Measurements from ENCODE around the gene TRAIP. TPM values are rescaled to one million over a fixed set of nuclear protein-coding genes. Genes with fewer than 3 reads are reported as not detected.

The TRAIP gene
- total and polyA plus RNA-seq, 4 donors: 0.63 to 3.1 (median 1.8) TPM

Small RNA genes lying within 50 kb of the gene (microRNA-seq; reads per million reads assigned to microRNA genes)
- 0 to 0.99 reads per million in 2 donors for gene MIR5193

Other genes with a start within 250 kb of the TRAIP start
- gene APEH, start 182.2 kb downstream of the TRAIP start, total RNA-seq: 10 to 100 TPM; 51.7 to 53.6 TPM
- gene APEH, start 182.2 kb downstream of the TRAIP start, polyA plus RNA-seq: 10 to 100 TPM; 30.3 to 47.2 TPM
- gene MST1, start 167.1 kb downstream of the TRAIP start, total RNA-seq: 10 to 100 TPM in 1 of 2 donors, 1 to 10 TPM in 1; 5.3 to 16.9 TPM
- 10 to 100 TPM in 1 of 2 donors, 1 to 10 TPM in 1; 4.5 to 64.7 TPM for gene MST1, start 167.1 kb downstream of the TRAIP start, polyA plus RNA-seq
- 10 to 100 TPM; 34.7 to 38.1 TPM for gene RNF123, start 167.0 kb downstream of the TRAIP start, total RNA-seq
- gene RNF123, start 167.0 kb downstream of the TRAIP start, polyA plus RNA-seq: 10 to 100 TPM; 12.5 to 29.8 TPM
- gene AMIGO3, start 136.9 kb downstream of the TRAIP start, total RNA-seq: not detected
- gene AMIGO3, start 136.9 kb downstream of the TRAIP start, polyA plus RNA-seq: 1 to 10 TPM in 1 of 2 donors, not detected in 1; 1.1 TPM
- 10 to 100 TPM; 29.2 to 39.6 TPM for gene GMPPB, start 132.6 kb downstream of the TRAIP start, total RNA-seq
- 10 to 100 TPM; 13.4 to 24.6 TPM for gene GMPPB, start 132.6 kb downstream of the TRAIP start, polyA plus RNA-seq
- gene IP6K1, start 70.0 kb downstream of the TRAIP start, total RNA-seq: 10 to 100 TPM; 36.5 to 40.2 TPM
- gene IP6K1, start 70.0 kb downstream of the TRAIP start, polyA plus RNA-seq: 10 to 100 TPM in 1 of 2 donors, 1 to 10 TPM in 1; 9.4 to 19.5 TPM
- 1 to 10 TPM in 1 of 2 donors, under 1 TPM in 1; 0.26 to 1.1 TPM for gene CDHR4, start 56.7 kb downstream of the TRAIP start, total RNA-seq
- 1 to 10 TPM in 1 of 2 donors, not detected in 1; 5.0 TPM for gene CDHR4, start 56.7 kb downstream of the TRAIP start, polyA plus RNA-seq
- 1 to 10 TPM; 5.5 to 8.8 TPM for gene INKA1, start 53.3 kb downstream of the TRAIP start, total RNA-seq
- gene INKA1, start 53.3 kb downstream of the TRAIP start, polyA plus RNA-seq: 10 to 100 TPM; 12.1 to 12.2 TPM
- gene UBA7, start 42.6 kb downstream of the TRAIP start, total RNA-seq: 100 to 1,000 TPM in 1 of 2 donors, 10 to 100 TPM in 1; 45.2 to 102 TPM
- 100 to 1,000 TPM in 1 of 2 donors, 10 to 100 TPM in 1; 34.7 to 199 TPM for gene UBA7, start 42.6 kb downstream of the TRAIP start, polyA plus RNA-seq
- gene CAMKV, start 13.3 kb upstream of the TRAIP start, total RNA-seq: not detected
- not detected for gene CAMKV, start 13.3 kb upstream of the TRAIP start, polyA plus RNA-seq
- gene MST1R, start 47.3 kb upstream of the TRAIP start, total RNA-seq: 10 to 100 TPM in 1 of 2 donors, 1 to 10 TPM in 1; 2.7 to 13.1 TPM
- gene MST1R, start 47.3 kb upstream of the TRAIP start, polyA plus RNA-seq: 1 to 10 TPM; 7.4 to 7.6 TPM
- gene MON1A, start 73.2 kb upstream of the TRAIP start, total RNA-seq: 1 to 10 TPM; 7.5 to 9.6 TPM
- 10 to 100 TPM in 1 of 2 donors, 1 to 10 TPM in 1; 8.9 to 11.4 TPM for gene MON1A, start 73.2 kb upstream of the TRAIP start, polyA plus RNA-seq
- 100 to 1,000 TPM; 103 to 154 TPM for gene RBM6, start 83.6 kb upstream of the TRAIP start, total RNA-seq
- gene RBM6, start 83.6 kb upstream of the TRAIP start, polyA plus RNA-seq: 100 to 1,000 TPM in 1 of 2 donors, 10 to 100 TPM in 1; 47.0 to 271 TPM
- gene RBM5, start 232.4 kb upstream of the TRAIP start, total RNA-seq: 100 to 1,000 TPM; 151 to 222 TPM
- gene RBM5, start 232.4 kb upstream of the TRAIP start, polyA plus RNA-seq: 100 to 1,000 TPM in 1 of 2 donors, 10 to 100 TPM in 1; 21.0 to 164 TPM

Measured in aorta (tissue), 4 donors.